Dermis microvascular lymphatic vessel endothelial cell (primary cell): ENCODE data around the gene KRT15. TPM values are rescaled to one million over a fixed set of nuclear protein-coding genes. Genes with fewer than 3 reads are reported as not detected.

ENCODE experiments used
- DNase-seq, 2 donors: peaks; one replicate each; pipeline versions ENCODE4 v3.0.0 to v3.0.0-alpha.2; 2010; ENCODE audit warnings: low read depth in 2 of 2
- total RNA-seq: library from RNA; depleted of rRNA; stranded (reverse); fragments of >200 nt; gene quantifications from 2 replicates; pipeline ENCODE4 v1.2.1, GENCODE V29; 2014

KRT15 gene
- 0.13 and 1.2 TPM in 2 replicates for total RNA-seq

DNA sequence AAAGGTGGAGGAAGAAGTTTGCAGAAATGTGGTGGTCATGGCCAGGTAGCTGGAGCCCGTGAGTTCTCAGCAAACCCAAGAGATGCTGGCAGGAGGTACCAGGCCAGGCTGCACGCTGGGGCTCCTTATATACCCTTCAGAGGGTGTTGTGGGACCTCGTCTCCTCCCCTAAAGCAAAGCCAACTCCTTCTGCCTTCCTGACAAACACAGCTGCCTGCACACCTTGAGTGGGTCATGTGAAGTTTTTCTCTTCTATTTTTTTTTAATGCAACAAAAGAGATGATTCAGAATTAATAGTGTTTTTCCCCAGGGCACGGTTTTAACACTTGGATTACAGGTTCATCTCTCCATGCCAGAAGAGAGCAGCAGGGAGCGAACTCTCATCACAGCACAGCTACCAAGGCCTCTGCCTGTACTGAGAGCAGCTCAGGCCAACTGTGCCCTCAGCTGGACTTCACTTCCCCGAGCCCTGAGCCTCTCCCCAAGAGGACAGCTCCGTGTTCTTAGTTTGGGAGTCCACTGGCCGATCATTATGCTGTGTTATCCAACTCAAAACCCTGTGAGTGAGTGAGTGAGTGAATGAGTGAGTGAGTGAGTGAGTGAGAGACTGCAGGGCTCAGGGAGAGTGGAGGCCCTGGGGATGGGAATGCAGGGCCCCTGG, at the start of gene KRT15:
KRT15 (minus strand) TSS at position 102 of the 661 bp plus-strand sequence; CDS start at position 39, 63 bp downstream.
- DNase-seq = no peak

DNA sequence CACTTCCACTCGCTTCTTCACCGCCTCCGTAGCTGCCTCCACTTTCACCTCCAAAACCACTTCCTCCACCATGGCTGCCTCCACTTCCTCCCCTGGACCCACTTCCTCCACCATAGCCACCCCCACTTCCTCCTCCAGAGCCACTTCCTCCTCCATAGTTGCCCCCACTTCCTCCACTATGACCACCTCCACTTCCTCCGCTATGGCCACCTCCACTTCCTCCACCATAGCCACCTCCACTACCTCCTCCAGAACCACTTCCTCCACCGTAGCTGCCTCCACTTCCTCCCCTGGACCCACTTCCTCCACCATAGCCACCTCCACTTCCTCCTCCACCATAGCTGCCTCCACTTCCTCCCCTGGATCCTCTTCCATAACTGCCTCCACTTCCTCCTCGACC, 48.6 kb upstream of the KRT15 start:
- no peak for DNase-seq

DNA sequence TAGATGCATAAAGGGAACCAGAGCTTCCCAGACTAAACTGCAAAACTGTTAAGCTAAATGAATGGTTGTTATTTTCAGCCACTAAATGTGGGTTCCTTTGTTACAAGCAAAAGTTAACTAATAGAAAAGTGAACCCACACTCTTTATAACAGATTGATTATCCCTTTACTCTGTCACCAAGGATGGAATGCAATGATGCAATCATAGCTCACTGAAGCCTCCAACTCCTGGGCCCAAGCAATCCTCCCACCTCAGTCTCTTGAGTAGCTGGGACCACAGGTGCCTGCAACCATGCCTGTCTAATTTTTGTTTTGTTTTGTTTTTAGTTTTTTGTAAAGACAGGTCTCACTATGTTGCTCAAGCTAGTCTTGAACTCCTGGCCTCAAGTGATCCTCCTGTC, 46.6 kb upstream of the KRT15 start:
- no peak for DNase-seq

DNA sequence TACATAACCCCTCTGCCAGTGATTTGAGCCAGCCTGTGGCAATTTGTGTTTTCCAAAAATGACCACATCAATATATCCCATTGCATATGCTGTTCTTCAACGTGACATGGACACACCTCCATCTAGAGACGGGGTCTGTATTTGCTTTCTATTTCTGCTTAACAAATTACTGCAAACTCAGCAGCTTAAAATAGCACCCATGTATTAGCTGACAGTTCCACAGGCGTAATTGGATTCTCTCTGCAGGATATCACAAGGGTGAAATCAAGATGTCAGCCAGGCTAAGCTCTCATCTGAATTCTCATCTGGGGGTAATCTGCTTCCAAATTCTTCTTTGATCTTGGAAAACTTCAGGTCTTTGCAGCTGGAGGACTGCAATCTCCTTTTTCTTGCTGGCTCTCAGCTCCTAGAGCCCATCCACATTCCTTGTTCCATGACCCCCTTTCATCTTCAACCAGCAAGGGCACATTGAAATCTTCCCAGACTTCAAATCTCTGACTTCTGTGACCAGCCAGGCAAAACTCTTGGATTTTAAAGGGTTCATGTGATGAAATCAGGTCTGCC, 45.0 kb upstream of the KRT15 start:
- DNase-seq = no peak

DNA sequence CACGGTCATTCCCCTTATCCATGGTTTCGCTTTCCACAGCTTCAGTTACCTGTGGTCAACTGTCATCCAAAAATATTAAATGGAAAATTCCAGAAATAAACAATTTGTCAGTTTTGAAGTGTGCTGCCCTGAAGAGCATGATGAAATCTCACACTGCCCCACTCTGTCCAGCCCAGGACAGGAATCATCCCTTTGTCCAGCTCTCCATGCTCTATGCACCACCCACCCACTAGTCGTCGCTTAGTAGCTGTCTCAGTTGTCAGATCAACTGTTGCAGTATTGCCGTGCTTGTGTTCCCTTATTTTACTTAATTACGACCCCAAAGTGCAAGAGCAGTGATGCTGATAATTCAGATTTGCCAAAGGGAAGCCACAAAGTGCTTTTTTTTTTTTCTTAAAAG, 42.9 kb upstream of the KRT15 start:
- no peak for DNase-seq

DNA sequence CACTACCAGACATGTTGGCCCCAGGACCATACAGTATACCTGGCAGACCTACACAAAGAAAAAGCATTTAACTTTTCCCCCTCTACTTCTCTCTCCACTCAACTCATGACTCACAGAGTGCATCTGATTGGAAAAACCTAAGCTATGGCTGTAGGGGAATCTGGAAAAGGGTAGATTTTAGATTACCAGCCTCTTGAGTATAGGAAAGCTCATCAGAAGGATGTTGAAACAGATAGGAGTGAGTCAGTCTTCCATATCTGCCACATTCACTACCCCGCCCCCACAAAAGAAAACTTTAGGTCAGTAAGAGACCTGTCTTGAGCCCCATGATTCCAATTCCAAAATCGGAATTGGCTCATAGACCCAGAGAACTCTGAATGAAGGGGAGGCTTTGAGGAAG, 40.9 kb upstream of the KRT15 start:
- DNase-seq = no peak

DNA sequence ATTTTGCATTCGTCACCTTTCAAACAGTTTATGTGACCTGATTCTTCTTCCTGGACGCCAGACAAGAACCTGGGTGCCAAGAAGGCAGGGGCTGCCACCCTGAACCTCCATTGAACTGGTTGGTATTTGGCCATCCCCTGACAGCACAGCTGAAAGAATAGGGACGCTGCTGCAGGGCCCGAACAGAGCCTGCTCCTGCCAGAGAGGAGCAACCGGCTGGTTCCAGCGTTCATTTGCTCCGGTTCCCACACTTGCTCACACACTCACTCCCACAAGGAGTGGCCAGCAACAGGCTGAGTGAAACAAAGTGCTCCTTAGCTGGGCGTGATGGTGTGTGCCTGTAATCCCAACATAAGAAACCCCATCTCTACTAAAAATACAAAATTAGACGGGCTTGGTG, 38.2 kb upstream of the KRT15 start:
- DNase-seq = no peak

DNA sequence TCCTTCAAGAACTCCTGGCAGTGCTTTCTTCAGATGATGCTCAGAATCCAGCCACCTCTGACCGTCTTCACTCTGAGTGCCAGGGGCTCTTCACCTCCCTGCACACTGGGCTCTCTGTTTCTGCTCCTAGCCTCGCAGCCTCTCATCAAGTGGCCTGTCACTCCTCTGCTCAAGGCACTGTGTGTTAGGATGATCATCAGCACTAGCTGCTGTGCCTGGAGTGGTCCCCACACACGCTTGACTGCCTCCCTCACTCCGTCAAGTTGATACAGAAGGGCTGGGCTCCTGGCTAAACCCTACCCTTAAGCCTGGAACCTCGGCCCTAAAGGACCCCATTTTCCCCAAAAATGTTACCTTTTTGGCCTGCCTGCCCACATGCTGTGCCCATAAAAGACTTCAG, 37.6 kb upstream of the KRT15 start:
- no peak for DNase-seq

DNA sequence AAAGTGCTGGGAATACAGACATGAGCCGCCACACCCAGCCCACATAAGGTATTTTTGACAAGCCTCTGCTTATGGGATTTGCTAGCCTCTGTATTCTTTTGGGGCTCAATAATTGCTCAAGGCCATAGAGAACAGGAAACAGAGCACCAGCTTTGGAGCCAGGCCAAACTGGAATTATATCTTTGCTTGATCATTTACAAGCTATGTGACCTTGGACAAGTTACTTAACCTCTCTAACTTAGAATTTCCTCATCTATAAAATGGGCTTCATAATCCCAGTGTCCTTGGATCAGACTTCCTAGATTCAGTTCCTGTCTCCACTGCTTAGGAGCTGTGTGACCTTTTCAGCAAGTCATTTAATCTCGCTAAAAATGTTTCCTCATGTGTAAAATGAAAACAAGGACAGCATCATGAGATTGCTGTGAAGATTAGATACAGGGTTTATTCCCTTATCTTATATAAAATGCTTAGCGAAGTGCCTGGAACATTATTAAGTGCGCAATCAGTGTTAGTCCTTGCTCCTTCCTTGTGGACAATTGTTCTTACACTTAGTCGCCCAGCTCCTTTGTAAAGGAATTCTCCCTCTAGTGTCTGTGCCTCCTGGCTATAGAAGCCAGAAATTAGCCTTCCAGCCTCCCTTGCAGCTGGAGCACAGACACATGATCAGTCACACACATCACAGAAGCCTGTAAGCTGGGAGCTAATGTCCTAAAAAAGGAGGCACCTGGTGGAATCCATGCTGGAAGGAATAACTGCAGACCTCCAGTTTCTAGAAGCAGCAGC, 36.6 kb upstream of the KRT15 start:
- DNase-seq = peak in 1 of 2 donors; percentile 80

DNA sequence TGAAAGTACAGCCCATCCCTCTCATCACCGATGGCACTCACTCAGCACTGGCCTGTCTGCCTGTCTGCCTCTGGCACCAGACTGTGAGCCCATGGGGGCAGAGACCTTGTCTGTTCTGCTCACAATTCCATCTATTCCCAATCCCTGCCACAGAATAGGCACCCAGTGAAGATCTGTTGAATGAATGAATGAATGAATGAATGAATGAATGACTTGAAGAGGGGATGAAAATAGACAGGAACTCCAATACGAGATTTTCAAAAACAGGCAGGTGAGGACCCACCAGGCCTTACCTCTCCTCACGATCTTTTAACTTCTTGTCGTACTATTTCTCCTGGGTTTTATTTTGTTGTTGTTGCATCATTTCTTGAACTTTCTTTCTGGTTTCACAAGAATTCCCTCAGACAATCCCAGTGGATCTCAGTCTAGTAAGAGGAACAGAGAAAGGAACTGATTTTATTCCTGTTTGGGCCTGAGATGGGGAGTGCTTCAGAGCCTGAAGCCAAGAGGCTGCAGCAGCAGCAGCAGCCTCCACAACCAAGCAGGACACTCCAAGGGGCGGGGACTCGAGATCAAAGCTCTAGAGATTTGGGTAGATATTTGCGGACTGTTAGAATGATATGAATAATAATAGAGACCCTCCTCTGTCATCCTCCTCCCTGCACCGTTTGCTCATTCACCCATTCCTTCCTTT, 35.4 kb upstream of the KRT15 start:
- no peak for DNase-seq

DNA sequence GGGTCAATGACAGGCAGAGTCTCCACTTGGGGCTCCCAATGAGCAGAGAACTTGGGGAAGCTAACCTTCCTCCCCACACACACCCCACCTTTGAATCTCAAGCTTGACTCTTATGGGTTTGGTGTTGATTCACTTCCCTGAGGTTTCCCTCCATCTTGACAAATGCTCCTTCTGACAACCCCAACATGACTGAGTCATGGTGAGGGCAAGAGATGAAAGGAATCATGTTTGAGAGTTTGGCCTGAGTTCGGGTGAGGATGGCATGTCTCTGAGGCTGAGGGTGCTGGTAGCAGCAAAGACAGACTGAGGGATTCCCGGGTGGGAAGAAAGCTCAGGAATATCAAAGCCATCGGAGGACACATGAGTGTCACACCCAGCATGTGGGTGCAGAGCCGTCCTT, 34.5 kb upstream of the KRT15 start:
- DNase-seq = no peak

DNA sequence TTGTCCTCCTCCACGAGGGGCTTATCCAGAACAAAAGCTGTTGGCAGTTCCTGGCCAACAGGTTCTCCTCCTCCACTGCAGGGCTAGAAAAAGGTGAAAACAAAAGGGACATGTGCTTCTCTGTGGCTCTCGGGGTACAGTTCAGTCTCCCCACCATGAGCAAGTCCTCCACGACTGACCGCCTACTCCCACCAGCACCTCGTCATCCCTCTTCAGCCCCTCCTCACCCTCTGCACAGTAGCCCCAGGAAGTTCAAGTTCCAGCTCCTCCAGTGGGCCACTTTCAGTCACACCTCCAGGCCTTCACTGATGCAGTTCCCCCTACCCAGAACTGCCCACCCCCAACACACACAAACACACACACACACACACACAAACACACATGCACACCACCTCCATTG, 33.8 kb upstream of the KRT15 start:
- DNase-seq = no peak

DNA sequence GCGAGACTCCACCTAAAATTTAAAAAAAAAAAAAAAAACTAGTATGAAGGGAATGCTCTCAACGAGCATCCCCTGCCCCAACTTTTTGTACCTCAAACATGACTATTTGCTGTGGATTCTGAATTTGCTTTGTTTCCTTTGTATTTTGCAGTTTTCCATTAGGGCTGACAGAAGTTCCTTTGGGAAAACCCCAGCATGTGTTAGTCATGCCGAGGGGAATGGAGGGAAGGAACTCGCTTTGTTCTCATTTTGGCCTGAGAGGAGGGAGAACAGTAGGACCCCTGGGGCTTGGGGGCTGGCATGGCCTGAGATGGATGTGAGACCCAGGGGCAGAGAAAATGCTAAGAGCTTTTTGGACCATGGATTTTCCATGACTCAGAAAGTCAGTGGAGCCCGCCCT, 32.7 kb upstream of the KRT15 start:
- DNase-seq = peak in 1 of 2 donors; percentile 59

DNA sequence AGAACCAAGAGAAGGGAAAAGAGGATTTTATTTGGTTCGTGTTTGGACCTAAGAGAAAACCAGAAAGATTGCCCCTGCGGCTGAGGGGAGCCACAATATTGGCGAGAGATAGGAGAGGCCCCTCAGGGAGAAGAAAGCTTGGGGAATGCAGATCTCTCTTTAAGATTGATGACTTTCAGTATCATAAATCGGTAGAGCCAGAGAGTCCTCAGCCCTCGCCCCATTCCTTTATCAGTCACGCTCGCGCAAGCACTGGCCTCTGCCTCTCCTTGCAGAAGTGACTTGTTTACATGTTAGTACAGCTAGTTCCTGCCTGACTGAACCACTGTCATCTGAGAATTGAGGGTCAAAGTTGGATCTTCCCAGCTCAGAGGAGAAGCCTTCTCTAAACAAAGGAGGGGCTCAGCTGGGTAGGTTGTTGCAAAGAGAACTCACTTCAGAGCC, 30.9 kb upstream of the KRT15 start:
- DNase-seq = no peak

DNA sequence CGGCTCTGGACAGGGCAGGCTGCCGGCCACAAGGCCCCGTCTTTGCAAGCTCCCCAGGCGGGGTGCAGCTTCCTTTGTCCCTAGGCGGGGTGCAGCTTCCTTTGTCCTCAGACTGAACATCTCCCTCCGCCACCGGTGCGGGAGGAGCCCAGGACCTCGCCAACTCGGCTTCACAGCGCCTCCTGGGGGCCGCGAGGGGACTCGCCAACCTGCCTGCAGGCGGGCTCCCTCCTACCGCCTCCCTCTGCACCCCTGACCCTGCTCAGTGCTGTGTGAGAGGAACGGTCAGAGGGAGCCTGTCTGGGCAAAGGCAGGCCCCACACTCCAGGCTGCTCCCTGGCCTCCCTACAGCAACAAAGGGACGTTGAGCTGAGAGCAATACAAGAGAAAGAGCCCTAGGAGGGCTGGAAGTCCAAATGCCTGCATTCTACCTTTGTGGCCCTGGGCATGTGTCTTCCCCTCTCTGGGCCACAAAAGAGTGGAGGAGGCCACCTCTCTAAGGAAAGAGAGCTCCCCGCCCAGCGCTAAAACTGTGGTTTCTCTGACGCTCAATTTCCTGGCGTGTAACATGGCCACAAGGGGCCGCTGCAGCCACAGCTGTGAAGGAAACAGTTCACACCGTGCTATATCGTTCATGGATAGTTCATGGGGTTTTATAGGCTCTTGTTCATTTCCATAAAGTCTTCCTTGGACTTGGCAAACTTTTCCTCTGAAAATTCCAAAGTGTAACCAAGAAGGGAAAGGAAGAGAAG, 30.3 kb upstream of the KRT15 start:
- DNase-seq = peak; percentile 34 to 77

DNA sequence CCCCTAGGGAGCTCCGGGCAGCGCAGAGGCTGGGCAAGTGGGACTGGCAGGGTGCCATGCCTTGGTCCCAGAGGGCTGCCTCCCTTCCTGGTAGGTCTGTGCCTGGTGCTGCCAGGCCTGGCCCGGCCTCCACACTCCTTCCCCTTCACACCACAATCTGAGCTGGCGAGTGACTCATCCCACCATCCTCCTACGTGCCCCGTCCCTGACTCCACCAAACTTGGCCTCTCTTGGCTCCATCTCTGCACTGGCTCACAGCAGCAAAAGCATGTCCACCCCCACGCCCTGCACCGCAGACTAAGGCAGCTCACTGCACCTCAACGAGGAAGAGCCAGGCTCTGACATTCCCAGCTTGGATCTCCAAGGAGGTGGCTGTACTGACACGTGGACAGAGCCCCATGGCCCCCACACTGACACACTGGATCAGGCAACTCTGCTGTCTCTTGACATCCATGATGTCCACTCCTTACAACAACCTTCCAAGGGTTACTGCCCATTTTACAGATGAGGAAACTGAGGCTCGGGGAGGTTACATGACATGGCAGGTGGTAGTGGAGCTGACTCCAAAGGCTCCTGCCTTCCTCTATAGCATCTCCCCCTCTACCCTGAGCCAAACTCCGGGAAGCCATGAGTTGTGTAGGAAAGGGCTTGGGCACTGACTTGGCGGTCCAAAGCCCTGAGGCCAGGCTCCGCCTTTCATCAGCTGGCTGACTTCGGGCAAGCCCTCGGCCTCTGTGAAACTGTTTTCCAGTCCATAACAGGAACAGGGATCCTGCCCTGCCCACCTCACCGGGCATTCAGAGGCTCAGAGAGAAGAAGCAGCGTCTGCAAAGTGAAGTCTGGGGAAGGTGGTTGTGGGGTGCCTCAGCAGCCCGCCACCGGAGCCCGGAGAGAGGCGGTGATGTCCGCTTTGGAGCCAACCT, 29.5 kb upstream of the KRT15 start:
- DNase-seq = peak in 1 of 2 donors; percentile 79

DNA sequence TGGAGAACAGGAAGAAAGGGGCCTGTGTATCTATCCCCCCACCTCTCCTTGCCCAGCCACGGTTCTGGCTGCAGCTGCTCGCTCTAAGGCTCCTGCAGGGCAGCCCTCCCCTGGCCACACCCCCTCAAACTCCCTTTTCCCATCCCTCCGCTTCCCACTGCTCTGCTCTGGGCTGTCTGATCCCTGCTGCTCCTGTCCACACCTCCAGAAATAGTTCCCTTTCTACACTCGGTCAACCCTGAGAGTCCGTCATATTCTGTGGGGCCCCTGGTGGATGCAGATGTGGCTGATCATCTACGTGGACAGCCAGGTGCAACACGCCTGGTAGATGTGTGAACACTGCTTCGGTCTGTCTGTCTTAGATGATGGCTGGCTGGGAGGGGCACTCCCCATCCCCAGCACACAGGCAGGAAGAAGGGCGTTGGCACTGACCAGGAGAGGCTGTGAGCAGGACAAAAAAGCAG, 28.7 kb upstream of the KRT15 start:
- DNase-seq = no peak

DNA sequence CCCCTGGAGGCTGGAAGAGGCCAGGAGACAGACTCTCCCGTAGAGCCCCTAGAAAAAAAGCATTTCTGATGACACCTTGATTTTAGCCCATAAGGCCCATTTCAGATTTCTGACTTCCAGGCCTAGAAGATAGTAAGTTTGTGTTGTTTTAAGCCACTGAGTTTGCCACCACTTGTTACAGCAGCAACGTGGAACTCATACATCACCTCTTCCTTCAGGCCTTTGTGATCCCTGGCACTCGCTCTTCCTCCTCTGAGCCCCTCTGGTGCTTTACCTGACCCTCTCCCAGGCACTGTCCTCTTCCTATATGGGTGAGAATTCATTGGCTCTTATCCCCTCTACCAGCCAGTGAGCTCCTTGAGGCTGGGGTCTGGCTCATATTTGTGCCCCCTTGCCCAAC, 28.1 kb upstream of the KRT15 start:
- DNase-seq = no peak

DNA sequence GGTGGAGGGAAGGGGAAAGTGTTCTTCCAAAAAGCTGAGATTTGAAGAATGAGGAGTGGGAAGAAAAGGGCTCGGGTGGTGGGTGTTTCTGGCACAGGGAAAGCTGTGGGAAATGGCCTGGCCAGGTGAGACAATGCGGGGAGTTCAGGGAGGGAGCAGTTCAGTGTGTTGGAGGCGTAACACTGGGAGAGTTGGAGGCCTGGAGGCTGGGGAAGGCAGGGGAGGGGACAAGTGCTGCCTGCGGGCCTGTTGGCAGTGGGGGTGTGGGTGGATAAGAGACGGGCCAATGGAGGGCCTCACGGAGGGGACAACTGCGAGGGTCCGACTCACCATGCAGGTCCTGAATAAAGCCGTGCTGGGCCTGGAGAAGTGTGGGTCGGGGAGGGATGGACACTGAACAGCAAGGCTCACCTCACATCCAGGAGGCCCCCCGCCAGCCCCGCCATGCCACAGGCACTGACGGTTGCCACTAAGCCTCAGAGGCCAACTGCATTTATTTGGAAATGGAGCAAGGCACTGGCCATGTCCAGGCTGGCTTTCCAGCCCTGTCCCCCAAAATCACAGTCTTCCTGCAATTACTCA, 27.2 kb upstream of the KRT15 start:
- DNase-seq = no peak

DNA sequence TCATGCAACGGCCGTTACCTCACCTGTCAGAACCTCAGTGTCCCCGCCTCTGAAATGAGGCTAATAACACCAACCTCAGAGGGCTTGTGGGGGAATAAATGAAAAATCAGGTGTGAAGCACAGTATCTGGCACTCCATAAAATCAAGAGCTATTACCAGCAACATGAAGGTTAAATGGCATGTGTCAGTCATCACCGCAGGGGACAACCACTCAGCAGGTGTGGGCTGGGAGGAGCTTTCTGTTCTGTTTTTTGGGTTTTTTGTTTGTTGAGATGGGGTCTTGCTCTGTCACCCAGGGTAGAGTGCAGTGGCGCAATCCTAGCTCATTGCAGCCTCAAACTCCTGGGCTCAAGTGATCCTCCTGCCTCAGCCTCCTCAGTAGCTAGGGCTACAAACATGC, 26.2 kb upstream of the KRT15 start:
- DNase-seq = no peak
